C4-2B (cell line): ENCODE data around the gene MINDY3.

Source experiments
- CTCF ChIP-seq: fragments of 450-650 bp; conservative IDR thresholded peaks from 2 replicates; pipeline ENCODE4 v1.5.1; 2017; ENCODE audit warnings: mild to moderate bottlenecking
- ZFX ChIP-seq: fragments of 450-650 bp; IDR thresholded peaks from 2 replicates; pipeline ENCODE4 v1.6.1; 2017

GRCh38 chr10:15793664-15794063 lies 66.6 kb downstream of the MINDY3 start:
- TF ChIP-seq CTCF (no peak), ZFX (no peak)
